Measurements from ENCODE around the gene IL23A.
"Not testable (repeated sequence)": the region's sequence is repeated elsewhere in the genome, so short reads cannot be mapped to it uniquely, and the experiment has no call there.

IL23A gene

GRCh38 chr12:56336361-56337167 lies 2.1 kb upstream of the IL23A start:
- H3K27ac Mint-ChIP-seq = peak overlapping the region; percentile 8 to 50 (median 26)
- H3K36me3 Mint-ChIP-seq (ENCODE audit: low read depth) = peaks cover 4% of the 10 kb centered on the region
- no peaks in the 10 kb centered on the region for H3K4me1 Mint-ChIP-seq
- TF ChIP-seq CTCF (IDR thresholded peaks at IDR 0.05; ENCODE audit: unreplicated experiment in 3 of 3) = no peak
- peaks cover 4% of the 10 kb centered on the region for H3K27me3 Mint-ChIP-seq (ENCODE audit: low read depth)
- no peaks in the 10 kb centered on the region for H3K9me3 Mint-ChIP-seq
- H3K4me3 Mint-ChIP-seq = peak overlapping the region; percentile 36 to 60 (median 43)

GRCh38 chr12:56337753-56338251 lies 882 bp upstream of the IL23A start:
- Mint-ChIP-seq H3K36me3 (ENCODE audit: low read depth) (peaks cover 7% of the 10 kb centered on the region), H3K27ac (no peak overlapping the region), H3K27me3 (ENCODE audit: low read depth) (peaks cover 4% of the 10 kb centered on the region), H3K9me3 (no peaks in the 10 kb centered on the region), H3K4me3 (no peak overlapping the region), H3K4me1 (no peaks in the 10 kb centered on the region)
- TF ChIP-seq CTCF (IDR thresholded peaks at IDR 0.05; ENCODE audit: unreplicated experiment in 3 of 3) = no peak

- H3K4me3 Mint-ChIP-seq = no peak overlapping the region
- H3K27me3 Mint-ChIP-seq (ENCODE audit: low read depth) = peaks cover 4% of the 10 kb centered on the region
- H3K4me1 Mint-ChIP-seq = no peaks in the 10 kb centered on the region
- H3K36me3 Mint-ChIP-seq (ENCODE audit: low read depth) = peaks cover 18% of the 10 kb centered on the region
- no peaks in the 10 kb centered on the region for H3K9me3 Mint-ChIP-seq
- TF ChIP-seq CTCF (IDR thresholded peaks at IDR 0.05; ENCODE audit: unreplicated experiment in 3 of 3) = no peak
- H3K27ac Mint-ChIP-seq = no peak overlapping the region
Measured at GRCh38 chr12:56339158-56339422, 406 bp downstream of the IL23A start.

GRCh38 chr12:56341616-56342015 lies 2.9 kb downstream of the IL23A start:
- Mint-ChIP-seq H3K4me1 (no peaks in the 10 kb centered on the region), H3K27me3 (ENCODE audit: low read depth) (peaks cover 4% of the 10 kb centered on the region), H3K4me3 (no peak overlapping the region), H3K27ac (no peak overlapping the region), H3K36me3 (ENCODE audit: low read depth) (peaks cover 33% of the 10 kb centered on the region), H3K9me3 (no peaks in the 10 kb centered on the region)
- no peak for TF ChIP-seq CTCF (IDR thresholded peaks at IDR 0.05; ENCODE audit: unreplicated experiment in 3 of 3)

GRCh38 chr12:56342290-56342689 lies 3.6 kb downstream of the IL23A start:
- H3K27me3 Mint-ChIP-seq (ENCODE audit: low read depth); H3K27ac Mint-ChIP-seq; H3K4me3 Mint-ChIP-seq; H3K9me3 Mint-ChIP-seq; H3K4me1 Mint-ChIP-seq: not testable (repeated sequence)
- peaks cover 36% of the 10 kb centered on the region for H3K36me3 Mint-ChIP-seq (ENCODE audit: low read depth)

- Mint-ChIP-seq H3K27ac (no peak overlapping the region), H3K27me3 (ENCODE audit: low read depth) (no peaks in the 10 kb centered on the region), H3K4me3 (no peak overlapping the region), H3K4me1 (no peaks in the 10 kb centered on the region), H3K9me3 (no peaks in the 10 kb centered on the region), H3K36me3 (ENCODE audit: low read depth) (peaks cover 69% of the 10 kb centered on the region)
- TF ChIP-seq CTCF (IDR thresholded peaks at IDR 0.05; ENCODE audit: unreplicated experiment in 3 of 3) = no peak
Measured at GRCh38 chr12:56346675-56347074, 8.0 kb downstream of the IL23A start.

- peaks cover 70% of the 10 kb centered on the region for H3K36me3 Mint-ChIP-seq (ENCODE audit: low read depth)
- not testable (repeated sequence) for H3K27ac Mint-ChIP-seq; H3K4me1 Mint-ChIP-seq; H3K4me3 Mint-ChIP-seq; H3K9me3 Mint-ChIP-seq; H3K27me3 Mint-ChIP-seq (ENCODE audit: low read depth)
Measured at GRCh38 chr12:56347255-56347654, 8.6 kb downstream of the IL23A start.

Measured in nephron (organoid).